HFF-Myc (cell line): ENCODE results near the gene DNAI2.
"Not testable (repeated sequence)": the region's sequence is repeated elsewhere in the genome, so short reads cannot be mapped to it uniquely, and the experiment has no call there.

Experiments used
- DNase-seq: peaks from one replicate; pipeline ENCODE4 v3.0.0-alpha.2; 2011; ENCODE audit warnings: low read depth; ENCODE audit errors: extremely low read depth
- H3K4me3 ChIP-seq: replicated peaks from 2 replicates; pipeline ENCODE4 v1.5.1; 2011; ENCODE audit warnings: low read depth, mild to moderate bottlenecking, control low read depth, low read length
- TF ChIP-seq, protein P1 (sequence below): IDR thresholded peaks from 2 replicates; pipeline ENCODE4 v1.5.1; 2012; ENCODE audit warnings: mild to moderate bottlenecking, low read depth, low read length, control low read depth; ENCODE audit errors: missing control alignments

DNAI2 gene

GRCh38 chr17:74281799-74282198 lies 7.8 kb downstream of the DNAI2 start:
- no peak overlapping the region for H3K4me3 ChIP-seq
- no peak for DNase-seq
- TF ChIP-seq, protein P1, sequence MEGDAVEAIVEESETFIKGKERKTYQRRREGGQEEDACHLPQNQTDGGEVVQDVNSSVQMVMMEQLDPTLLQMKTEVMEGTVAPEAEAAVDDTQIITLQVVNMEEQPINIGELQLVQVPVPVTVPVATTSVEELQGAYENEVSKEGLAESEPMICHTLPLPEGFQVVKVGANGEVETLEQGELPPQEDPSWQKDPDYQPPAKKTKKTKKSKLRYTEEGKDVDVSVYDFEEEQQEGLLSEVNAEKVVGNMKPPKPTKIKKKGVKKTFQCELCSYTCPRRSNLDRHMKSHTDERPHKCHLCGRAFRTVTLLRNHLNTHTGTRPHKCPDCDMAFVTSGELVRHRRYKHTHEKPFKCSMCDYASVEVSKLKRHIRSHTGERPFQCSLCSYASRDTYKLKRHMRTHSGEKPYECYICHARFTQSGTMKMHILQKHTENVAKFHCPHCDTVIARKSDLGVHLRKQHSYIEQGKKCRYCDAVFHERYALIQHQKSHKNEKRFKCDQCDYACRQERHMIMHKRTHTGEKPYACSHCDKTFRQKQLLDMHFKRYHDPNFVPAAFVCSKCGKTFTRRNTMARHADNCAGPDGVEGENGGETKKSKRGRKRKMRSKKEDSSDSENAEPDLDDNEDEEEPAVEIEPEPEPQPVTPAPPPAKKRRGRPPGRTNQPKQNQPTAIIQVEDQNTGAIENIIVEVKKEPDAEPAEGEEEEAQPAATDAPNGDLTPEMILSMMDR = no peak

- H3K4me3 ChIP-seq, DNase-seq: not testable (repeated sequence)
These were observed 8.2 kb downstream of the DNAI2 start for GRCh38 chr17:74282274-74282586.

- TF ChIP-seq, protein P1 = no peak
- H3K4me3 ChIP-seq = no peak overlapping the region
- no peak for DNase-seq
These were observed 8.7 kb downstream of the DNAI2 start for GRCh38 chr17:74282587-74283370.

DNA sequence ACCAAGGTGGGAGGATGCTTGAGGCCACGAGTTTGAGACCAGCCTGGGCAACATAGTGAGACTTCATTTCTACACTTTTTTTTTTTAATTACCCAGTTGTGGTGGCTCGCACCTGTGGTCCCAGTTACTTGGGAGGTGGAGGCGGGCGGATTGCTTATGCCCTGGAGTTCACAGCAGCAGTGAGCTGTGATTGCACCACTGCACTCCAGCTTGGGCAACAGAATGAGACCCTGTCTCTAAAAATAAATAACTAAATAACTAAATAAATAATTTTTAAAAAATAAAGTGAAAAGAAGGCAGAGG lies 9.3 kb downstream of the DNAI2 start:
- TF ChIP-seq, protein P1 = no peak
- H3K4me3 ChIP-seq = no peak overlapping the region
- DNase-seq = no peak

- H3K4me3 ChIP-seq = no peak overlapping the region
- TF ChIP-seq, protein P1 = no peak
- DNase-seq = no peak
These were observed 13.1 kb downstream of the DNAI2 start for GRCh38 chr17:74287031-74287602.

GRCh38 chr17:74288785-74289184 lies 14.8 kb downstream of the DNAI2 start:
- H3K4me3 ChIP-seq = no peak overlapping the region
- TF ChIP-seq, protein P1 = no peak
- no peak for DNase-seq

GRCh38 chr17:74289688-74290087 lies 15.7 kb downstream of the DNAI2 start:
- H3K4me3 ChIP-seq = no peak overlapping the region
- TF ChIP-seq, protein P1 = no peak
- DNase-seq = no peak
